Right lobe of liver (tissue), 6 donors: ENCODE data around the gene ARHGAP29. TPM values are rescaled to one million over a fixed set of nuclear protein-coding genes. Genes with fewer than 3 reads are reported as not detected.

Experiments
- ATAC-seq, 4 donors: fragments of 200-7000 bp; cut with Tn5 transposase; one replicate each; pipeline ENCODE4 v1.9.1; 2020; ENCODE audit warnings: mild to moderate bottlenecking in 4 of 4, moderate library complexity in 4 of 4
- DNase-seq, 3 donors: peaks; one replicate each; pipeline ENCODE4 v3.0.0-alpha.2; 2020
- H3K27ac ChIP-seq, 3 donors: fragments of 200-600 bp; one replicate each; pipeline ENCODE4 v1.8.0; 2022
- H3K27me3 ChIP-seq, 2 donors: fragments of 200-600 bp; one replicate each; pipeline ENCODE4 v1.8.0; 2022
- H3K36me3 ChIP-seq, 4 donors: fragments of 200-600 bp; sonication (generic) in 1 of 4; one replicate each; pipeline versions ENCODE4 v1.5.1 to v1.8.0; 2017 to 2022; ENCODE audit warnings: control low read depth in 1 of 4
- H3K4me1 ChIP-seq, 4 donors: fragments of 200-600 bp; sonication (generic) in 1 of 4; one replicate each; pipeline versions ENCODE4 v1.5.1 to v1.8.0; 2017 to 2022; ENCODE audit warnings: control low read depth in 1 of 4
- H3K4me3 ChIP-seq, 3 donors: fragments of 200-600 bp; one replicate each; pipeline ENCODE4 v1.8.0; 2022
- H3K9me3 ChIP-seq, 4 donors: fragments of 200-600 bp; sonication (generic) in 1 of 4; one replicate each; pipeline versions ENCODE4 v1.5.1 to v1.8.0; 2017 to 2022; ENCODE audit warnings: control low read depth in 1 of 4
- CTCF ChIP-seq, 4 donors: fragments of 200-600 bp in 3 of 4; fragments of 450-650 bp in 1 of 4; IDR thresholded peaks; one replicate each; pipeline versions ENCODE4 v1.5.1 to v1.8.0; 2016 to 2022; ENCODE audit warnings: antibody characterized with exemption in 4 of 4, mild to moderate bottlenecking in 2 of 4
- POLR2A ChIP-seq: fragments of 450-650 bp; IDR thresholded peaks from one replicate; pipeline ENCODE4 v1.6.1; 2017; ENCODE audit warnings: antibody characterized with exemption, mild to moderate bottlenecking
- WGBS: methylation state at CpG from one replicate; pipeline ENCODE4 v1.1.6; 2018; ENCODE audit warnings: low coverage, low lambda C conversion rate; ENCODE audit not compliant: insufficient coverage; ENCODE audit errors: missing lambda C conversion rate; 5-methylcytosine and 5-hydroxymethylcytosine counted together
- intact Hi-C, 2 donors: fragments of 100-400 bp; cut with DNase I; formaldehyde crosslinking; loops; one replicate each; pipeline versions ENCODE4 v1.11.2 to v1.14.1; 2022
- total RNA-seq, 6 experiments: library from RNA; depleted of rRNA in 2 of 6; stranded (reverse); fragments of >200 nt in 2 of 6; fragmentation: NEBNext Ultra II Directional in 3 of 6; extraction: Animal tissue kit (Norgen Biotek cat#: 25700) in 3 of 6; gene quantifications; one replicate each; pipeline versions ENCODE4 v1.1.0 to v1.2.4, GENCODE V29; 2016 to 2023
- donor health status: DM: no; HTN: yes; CAD: no.
- donor health status: DM: no; HTN: no; CAD: no.
- donor health status: DM: no; HTN: no; CAD: no.
- donor health status: DM: no; HTN: yes; CAD: no.
- donor health status: DM: no; HTN: yes; CAD: no.

ARHGAP29 gene
- total RNA-seq, 6 experiments from 2014 or later: 15.1 to 28.9 (median 21.1) TPM

- no peaks in the 10 kb centered on the region for H3K9me3 ChIP-seq
- no peak for TF ChIP-seq CTCF (IDR thresholded peaks at IDR 0.05)
- TF ChIP-seq POLR2A: no peak
- no peak for DNase-seq
- no peak overlapping the region for H3K4me3 ChIP-seq
- H3K4me1 ChIP-seq: no peaks in the 10 kb centered on the region
- ATAC-seq: no peak
- intact Hi-C loops: no loop called here
- 63% methylated on average over 4 of the region's 4 CpGs for WGBS
- H3K27ac ChIP-seq: no peak overlapping the region
- no peaks in the 10 kb centered on the region for H3K27me3 ChIP-seq
- H3K36me3 ChIP-seq: no peaks in the 10 kb centered on the region
Measured at GRCh38 chr1:94273111-94273510, 35.7 kb upstream of the ARHGAP29 start.

GRCh38 chr1:94272388-94272787, 35.0 kb upstream of the ARHGAP29 start:
- TF ChIP-seq POLR2A (no peak), CTCF (IDR thresholded peaks at IDR 0.05) (no peak)
- intact Hi-C loops: no loop called here

GRCh38 chr1:94271373-94271772, 34.0 kb upstream of the ARHGAP29 start:
- TF ChIP-seq CTCF (IDR thresholded peaks at IDR 0.05) (no peak), POLR2A (no peak)
- intact Hi-C loops: no loop called here
- no peak overlapping the region for H3K27ac ChIP-seq
- H3K4me3 ChIP-seq: no peak overlapping the region
- no peak for DNase-seq
- WGBS: 60% methylated on average over 2 of the region's 2 CpGs
- no peaks in the 10 kb centered on the region for H3K4me1 ChIP-seq
- no peak for ATAC-seq
- no peaks in the 10 kb centered on the region for H3K9me3 ChIP-seq
- H3K27me3 ChIP-seq: no peaks in the 10 kb centered on the region
- no peaks in the 10 kb centered on the region for H3K36me3 ChIP-seq

More at GRCh38 chr1:94272388-94272787, 35.0 kb upstream of the ARHGAP29 start:
- DNase-seq: no peak
- Histone ChIP-seq H3K36me3 (no peaks in the 10 kb centered on the region), H3K4me3 (no peak overlapping the region), H3K27ac (no peak overlapping the region), H3K9me3 (no peaks in the 10 kb centered on the region), H3K4me1 (no peaks in the 10 kb centered on the region), H3K27me3 (no peaks in the 10 kb centered on the region)
- WGBS: 60% methylated on average over 1 of the region's 1 CpG
- ATAC-seq: no peak

GRCh38 chr1:94270801-94271203, 33.4 kb upstream of the ARHGAP29 start:
- no peaks in the 10 kb centered on the region for H3K36me3 ChIP-seq
- intact Hi-C loops: no loop called here
- no peaks in the 10 kb centered on the region for H3K27me3 ChIP-seq
- no peaks in the 10 kb centered on the region for H3K9me3 ChIP-seq
- H3K4me3 ChIP-seq: no peak overlapping the region
- TF ChIP-seq POLR2A: no peak
- TF ChIP-seq CTCF (IDR thresholded peaks at IDR 0.05): no peak
- 100% methylated on average over 1 of the region's 2 CpGs for WGBS
- H3K27ac ChIP-seq: no peak overlapping the region
- no peaks in the 10 kb centered on the region for H3K4me1 ChIP-seq
- DNase-seq (no peak), ATAC-seq (no peak)

GRCh38 chr1:94269921-94270320, 32.5 kb upstream of the ARHGAP29 start:
- Histone ChIP-seq H3K27ac (no peak overlapping the region), H3K9me3 (no peaks in the 10 kb centered on the region), H3K4me1 (no peaks in the 10 kb centered on the region), H3K27me3 (no peaks in the 10 kb centered on the region), H3K36me3 (no peaks in the 10 kb centered on the region), H3K4me3 (no peak overlapping the region)
- ATAC-seq (no peak), DNase-seq (no peak)
- intact Hi-C loops: no loop called here
- TF ChIP-seq POLR2A (no peak), CTCF (IDR thresholded peaks at IDR 0.05) (no peak)
- WGBS: 83% methylated on average over 2 of the region's 2 CpGs
